Fibroblast of skin of abdomen (primary cell): ENCODE data around the gene MIEF2.
"Not testable (repeated sequence)": the region's sequence is repeated elsewhere in the genome, so short reads cannot be mapped to it uniquely, and the experiment has no call there.

Experiments used
- DNase-seq: peaks from one replicate; pipeline ENCODE4 v3.0.0-alpha.2; 2013

MIEF2 gene

DNA sequence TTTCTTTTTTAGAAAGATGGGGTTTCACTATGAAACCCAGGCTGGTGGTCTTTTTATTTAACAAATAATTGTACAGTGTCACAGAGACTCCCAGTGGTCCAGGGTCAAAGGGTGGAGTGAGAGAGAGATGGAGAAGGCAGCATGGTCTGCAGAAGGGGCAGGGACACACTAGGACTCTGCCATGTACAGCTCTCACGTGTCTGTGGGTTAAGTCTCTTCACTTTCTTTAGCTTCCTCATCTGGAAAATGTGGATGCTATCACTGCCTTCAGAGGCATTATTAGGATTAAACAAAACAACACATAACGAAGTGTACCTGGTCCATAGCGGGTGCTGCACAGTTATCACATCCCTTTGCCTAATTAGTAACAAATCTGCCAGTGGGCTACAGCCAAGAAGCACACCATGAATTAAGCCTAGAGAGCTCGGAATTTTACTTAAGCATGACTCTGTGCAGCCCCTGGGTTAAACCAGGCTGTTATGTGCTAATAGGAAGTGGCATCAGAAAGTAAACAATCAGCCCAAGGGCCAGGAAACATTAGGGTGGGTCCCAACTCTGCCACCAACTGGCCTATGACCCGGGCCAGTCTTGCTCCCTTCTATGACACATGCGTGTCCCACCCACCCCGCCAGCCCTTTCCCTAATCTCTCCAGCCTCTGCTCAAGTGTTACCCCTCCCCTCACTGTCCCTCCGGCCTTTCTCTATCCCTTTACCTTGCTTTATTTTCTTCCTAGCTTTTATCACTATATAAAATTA is 40.4 kb downstream of the MIEF2 start:
- no peak for DNase-seq

DNA sequence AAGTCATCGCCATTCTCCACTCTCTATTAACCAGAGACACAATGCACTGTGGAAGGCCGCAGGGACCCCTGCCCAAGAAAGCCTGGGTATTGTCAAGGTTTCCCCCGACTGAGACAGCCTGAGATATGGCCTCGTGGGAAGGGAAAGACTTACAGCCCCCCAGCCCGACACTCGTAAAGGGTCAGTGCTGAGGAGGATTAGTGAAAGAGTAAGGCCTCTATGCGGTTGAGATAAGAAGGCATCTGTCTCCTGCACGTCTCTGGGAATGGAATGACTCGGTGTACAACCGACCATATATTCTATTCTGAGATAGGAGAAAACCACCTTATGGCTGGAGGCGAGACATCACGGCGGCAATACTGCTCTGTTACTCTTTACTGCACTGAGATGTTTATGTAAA is 42.7 kb downstream of the MIEF2 start:
- not testable (repeated sequence) for DNase-seq

DNA sequence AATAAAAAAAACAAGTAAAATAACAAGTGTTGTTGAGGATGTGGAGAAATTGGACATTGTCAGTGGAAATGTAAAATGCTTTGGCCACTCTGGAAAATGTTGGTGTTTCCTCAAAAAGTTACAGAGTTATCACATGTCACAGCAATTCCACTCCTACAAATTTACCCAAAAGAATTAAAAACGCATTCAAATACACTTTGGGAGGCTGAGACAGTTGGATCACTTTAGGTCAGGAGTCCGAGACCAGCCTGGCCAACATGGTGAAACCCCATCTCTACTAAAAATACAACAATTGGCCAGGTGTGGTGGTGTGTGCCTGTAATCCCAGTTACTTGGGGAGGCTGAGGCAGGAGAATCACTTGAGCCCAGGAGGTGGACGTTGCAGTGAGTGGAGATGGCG is 48.7 kb downstream of the MIEF2 start:
- no peak for DNase-seq

DNA sequence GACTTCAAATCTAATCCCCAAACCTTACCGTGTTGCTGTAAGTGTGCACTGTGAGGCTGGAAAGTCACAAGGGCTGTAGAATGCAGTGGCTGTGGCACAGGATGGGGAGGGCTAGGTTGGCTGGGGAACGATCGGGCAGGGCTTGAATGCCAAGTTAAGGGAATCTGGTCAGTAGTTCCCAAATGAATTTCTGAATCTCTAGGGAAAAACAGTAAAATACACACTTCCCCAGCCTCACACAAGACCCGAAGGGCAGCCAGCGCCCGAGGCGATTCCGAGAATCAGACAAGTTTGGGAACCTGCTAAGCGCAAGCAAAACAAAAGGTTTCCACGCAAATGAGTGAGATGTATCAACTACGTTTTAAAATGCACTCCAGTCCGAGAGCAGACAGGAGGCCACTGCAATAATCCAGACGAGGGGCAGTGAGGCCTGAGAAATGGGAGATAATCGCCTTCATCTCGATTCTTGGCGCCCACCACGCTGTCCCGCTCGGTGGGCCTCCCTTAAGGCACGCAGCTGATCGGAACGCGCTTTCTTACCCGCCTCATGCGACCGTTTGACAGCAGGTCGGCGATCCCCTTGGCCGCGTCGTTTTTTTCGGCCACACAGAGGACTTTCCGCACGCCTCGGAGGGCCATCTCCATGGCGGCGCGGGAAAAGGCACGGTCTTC is 53.7 kb downstream of the MIEF2 start:
- no peak for DNase-seq

DNA sequence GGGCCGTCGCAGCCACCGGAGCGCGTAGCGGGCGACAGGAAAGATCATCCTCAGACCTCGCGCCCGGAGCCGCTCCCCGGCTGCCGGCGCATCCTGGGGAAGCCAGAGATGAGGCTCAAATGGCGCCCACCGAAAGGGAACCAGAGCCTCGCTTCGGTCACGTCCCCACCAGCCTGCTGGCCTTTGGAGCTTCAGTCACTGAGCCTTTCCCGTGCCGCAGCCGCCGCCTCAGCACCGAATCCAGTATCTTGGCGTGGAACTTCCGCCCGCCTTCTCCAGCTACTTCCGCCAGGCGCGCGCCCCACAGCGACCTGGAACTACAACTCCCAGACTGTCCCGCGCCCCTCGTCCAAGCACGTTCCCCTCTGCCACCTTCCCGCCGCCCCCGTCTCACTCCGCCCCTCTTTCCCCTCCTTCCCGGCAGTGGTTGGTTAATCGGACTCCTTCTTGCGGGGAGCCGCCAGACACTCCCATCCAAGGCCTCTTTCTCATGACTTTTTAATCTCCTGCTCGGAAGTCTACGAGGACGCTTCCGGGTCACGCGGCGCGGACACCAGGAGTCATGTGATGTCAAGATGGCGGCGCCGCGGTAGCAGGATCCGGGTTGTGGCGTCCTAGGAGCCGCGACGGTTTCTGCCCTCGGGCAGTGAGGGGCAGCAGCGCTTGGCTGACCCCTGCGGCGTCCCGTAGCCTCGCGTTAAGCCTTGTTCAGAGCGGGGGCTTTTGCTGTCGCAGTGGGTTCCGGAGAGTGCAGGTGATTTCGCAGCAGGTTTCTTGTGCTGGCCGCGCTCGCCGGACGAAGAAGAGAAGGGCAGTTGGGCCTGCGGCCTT is 54.5 kb downstream of the MIEF2 start, which contains the start of the genes SMCR8 and TOP3A:
TSS of gene SMCR8 (plus strand) at position 563 of the 831 bp plus-strand sequence. CDS start 497 bp downstream, outside the sequence.
TSS of gene TOP3A (minus strand) at position 264 of the 831 bp plus-strand sequence. CDS start at position 48, 216 bp downstream.
- DNase-seq = peak; percentile 99

DNA sequence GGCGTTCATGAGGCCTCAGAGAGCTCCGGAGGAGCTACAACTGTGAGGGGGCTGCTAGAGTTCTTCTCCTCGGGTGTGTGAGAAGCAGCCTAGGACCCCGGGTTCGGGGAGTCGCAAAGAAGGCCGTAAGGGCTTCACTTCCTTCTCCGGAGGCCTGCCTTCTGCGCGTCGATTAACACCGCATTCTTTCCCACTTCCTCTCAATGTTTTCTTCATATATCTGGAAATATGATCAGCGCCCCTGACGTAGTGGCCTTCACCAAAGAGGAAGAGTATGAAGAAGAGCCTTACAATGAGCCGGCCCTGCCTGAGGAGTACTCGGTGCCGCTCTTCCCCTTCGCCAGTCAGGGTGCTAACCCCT is 55.1 kb downstream of the MIEF2 start:
- DNase-seq = no peak

DNA sequence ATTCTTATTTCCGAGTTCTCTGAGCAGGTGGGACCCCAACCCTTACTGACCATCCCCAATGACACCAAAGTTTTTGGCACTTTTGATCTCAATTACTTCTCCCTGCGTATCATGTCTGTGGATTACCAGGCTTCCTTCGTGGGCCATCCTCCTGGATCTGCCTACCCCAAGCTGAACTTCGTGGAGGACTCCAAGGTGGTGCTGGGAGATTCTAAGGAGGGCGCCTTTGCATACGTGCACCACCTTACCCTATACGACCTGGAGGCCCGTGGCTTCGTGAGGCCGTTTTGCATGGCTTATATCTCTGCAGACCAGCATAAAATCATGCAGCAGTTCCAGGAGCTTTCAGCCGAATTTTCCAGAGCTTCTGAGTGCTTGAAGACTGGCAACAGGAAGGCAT is 55.5 kb downstream of the MIEF2 start:
- DNase-seq = no peak
